Posterior cingulate gyrus (tissue), 11 donors: ENCODE results near the gene TMEM132E.

Experiments
- DNase-seq, 10 donors: peaks; one replicate each; pipeline versions ENCODE4 v3.0.0 to v3.0.0-alpha.2; 2020 to 2021; ENCODE audit warnings: mixed read lengths in 3 of 10
- intact Hi-C: fragments of 100-400 bp; cut with DNase I; formaldehyde crosslinking; loops from one replicate; pipeline ENCODE4 v1.15.1; 2023

TMEM132E gene

GRCh38 chr17:34673995-34674890 lies 94.9 kb downstream of the TMEM132E start:
- intact Hi-C loops, result no loop called here
- no peak for DNase-seq

- intact Hi-C loops, result no loop called here
- peak in 1 of 10 donors; percentile 59 for DNase-seq
Observed at GRCh38 chr17:34675143-34675542, 95.8 kb downstream of the TMEM132E start.

GRCh38 chr17:34675605-34676004 lies 96.2 kb downstream of the TMEM132E start:
- intact Hi-C loops, result no loop called here
- DNase-seq, result peak in 1 of 10 donors; percentile 36

GRCh38 chr17:34680151-34680550 lies 100.8 kb downstream of the TMEM132E start:
- intact Hi-C loops, result no loop called here
- DNase-seq, result no peak

- intact Hi-C loops, result no loop called here
- no peak for DNase-seq
Observed at GRCh38 chr17:34682305-34682704, 102.9 kb downstream of the TMEM132E start.

- intact Hi-C loops, result no loop called here
Observed at GRCh38 chr17:34683390-34683789, 104.0 kb downstream of the TMEM132E start.

More at GRCh38 chr17:34683390-34683789, 104.0 kb downstream of the TMEM132E start:
- no peak for DNase-seq
